B cell (primary cell): Measurements from ENCODE around the gene N4BP2L2.

Experiments
- EZH2 ChIP-seq: IDR thresholded peaks from 2 replicates; pipeline ENCODE4 v1.6.1; 2012; ENCODE audit warnings: borderline replicate concordance, low read depth, mild to moderate bottlenecking, moderate library complexity, low read length; ENCODE audit not compliant: insufficient read depth, poor library complexity, severe bottlenecking
- TF ChIP-seq, protein P1 (sequence below): fragments of 200-600 bp; IDR thresholded peaks from one replicate; pipeline ENCODE4 v1.8.0; 2022; ENCODE audit warnings: antibody characterized with exemption, mild to moderate bottlenecking

DNA sequence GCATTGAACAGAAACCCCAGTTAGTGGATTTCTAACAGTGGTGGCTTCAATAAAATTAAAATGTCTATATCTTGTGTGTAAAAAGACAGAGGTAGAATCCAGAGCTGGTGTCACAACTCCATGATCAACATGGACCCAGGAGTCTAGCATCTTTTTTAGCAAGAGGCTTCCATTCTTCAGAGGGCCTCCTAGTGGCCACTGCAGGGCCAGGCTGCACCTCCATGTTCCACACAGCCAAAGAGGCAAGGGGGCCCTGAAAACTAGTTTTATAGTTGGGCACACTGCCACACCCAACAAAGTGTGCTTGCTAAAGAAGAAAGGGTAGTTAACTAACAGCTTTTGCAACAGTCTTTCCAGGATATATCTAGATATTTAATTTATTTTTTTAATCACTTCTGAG, 123.6 kb downstream of the N4BP2L2 start:
- TF ChIP-seq, protein P1, sequence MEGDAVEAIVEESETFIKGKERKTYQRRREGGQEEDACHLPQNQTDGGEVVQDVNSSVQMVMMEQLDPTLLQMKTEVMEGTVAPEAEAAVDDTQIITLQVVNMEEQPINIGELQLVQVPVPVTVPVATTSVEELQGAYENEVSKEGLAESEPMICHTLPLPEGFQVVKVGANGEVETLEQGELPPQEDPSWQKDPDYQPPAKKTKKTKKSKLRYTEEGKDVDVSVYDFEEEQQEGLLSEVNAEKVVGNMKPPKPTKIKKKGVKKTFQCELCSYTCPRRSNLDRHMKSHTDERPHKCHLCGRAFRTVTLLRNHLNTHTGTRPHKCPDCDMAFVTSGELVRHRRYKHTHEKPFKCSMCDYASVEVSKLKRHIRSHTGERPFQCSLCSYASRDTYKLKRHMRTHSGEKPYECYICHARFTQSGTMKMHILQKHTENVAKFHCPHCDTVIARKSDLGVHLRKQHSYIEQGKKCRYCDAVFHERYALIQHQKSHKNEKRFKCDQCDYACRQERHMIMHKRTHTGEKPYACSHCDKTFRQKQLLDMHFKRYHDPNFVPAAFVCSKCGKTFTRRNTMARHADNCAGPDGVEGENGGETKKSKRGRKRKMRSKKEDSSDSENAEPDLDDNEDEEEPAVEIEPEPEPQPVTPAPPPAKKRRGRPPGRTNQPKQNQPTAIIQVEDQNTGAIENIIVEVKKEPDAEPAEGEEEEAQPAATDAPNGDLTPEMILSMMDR, result peak; percentile 52
- TF ChIP-seq EZH2, result no peak
